HEK293 (cell line): ENCODE data around the gene STON2.

Experiments used
- BCL6B ChIP-seq: fragments of 450-650 bp; formaldehyde crosslinking; IDR thresholded peaks from 2 replicates; pipeline ENCODE4 v1.5.1; 2017; ENCODE audit warnings: missing biosample characterization, missing genetic modification characterization
- FEZF1 ChIP-seq: fragments of 450-650 bp; formaldehyde crosslinking; IDR thresholded peaks from 2 replicates; pipeline ENCODE4 v1.5.1; 2016; ENCODE audit warnings: missing biosample characterization, missing genetic modification characterization
- HOXD13 ChIP-seq: sonication (generic); formaldehyde crosslinking; IDR thresholded peaks from 2 replicates; pipeline ENCODE4 v1.8.0; 2022; ENCODE audit warnings: missing genetic modification reagents, borderline replicate concordance
- KLF8 ChIP-seq: fragments of 450-650 bp; formaldehyde crosslinking; IDR thresholded peaks from 2 replicates; pipeline ENCODE4 v1.5.1; 2016; ENCODE audit warnings: missing biosample characterization, missing genetic modification characterization
- MZF1 ChIP-seq: fragments of 450-650 bp; formaldehyde crosslinking; IDR thresholded peaks from 2 replicates; pipeline ENCODE4 v1.5.1; 2017; ENCODE audit warnings: missing biosample characterization, missing genetic modification characterization, borderline replicate concordance
- PATZ1 ChIP-seq: fragments of 450-650 bp; formaldehyde crosslinking; IDR thresholded peaks from 2 replicates; pipeline ENCODE4 v1.5.1; 2016; ENCODE audit warnings: missing biosample characterization, missing genetic modification characterization
- SP2 ChIP-seq: fragments of 450-650 bp; formaldehyde crosslinking; IDR thresholded peaks from 2 replicates; pipeline ENCODE4 v1.5.1; 2016; ENCODE audit warnings: missing biosample characterization, missing genetic modification characterization
- ZBTB10 ChIP-seq: fragments of 450-650 bp; formaldehyde crosslinking; IDR thresholded peaks from 2 replicates; pipeline ENCODE4 v1.5.1; 2016; ENCODE audit warnings: missing biosample characterization, missing genetic modification characterization
- ZBTB17 ChIP-seq: fragments of 450-650 bp; formaldehyde crosslinking; IDR thresholded peaks from 2 replicates; pipeline ENCODE4 v1.5.1; 2016; ENCODE audit warnings: missing biosample characterization, missing genetic modification characterization
- ZFP37 ChIP-seq: fragments of 450-650 bp; formaldehyde crosslinking; IDR thresholded peaks from 2 replicates; pipeline ENCODE4 v1.5.1; 2016; ENCODE audit warnings: missing biosample characterization, missing genetic modification characterization
- ZNF114 ChIP-seq: fragments of 450-650 bp; formaldehyde crosslinking; IDR thresholded peaks from 2 replicates; pipeline ENCODE4 v1.5.0; 2017; ENCODE audit warnings: missing biosample characterization, missing genetic modification characterization
- ZNF19 ChIP-seq: fragments of 450-650 bp; formaldehyde crosslinking; IDR thresholded peaks from 2 replicates; pipeline ENCODE4; 2016; ENCODE audit warnings: missing biosample characterization, missing genetic modification characterization, low read depth
- ZNF248 ChIP-seq: fragments of 450-650 bp; formaldehyde crosslinking; IDR thresholded peaks from 2 replicates; pipeline ENCODE4 v1.5.1; 2017; ENCODE audit warnings: missing biosample characterization, missing genetic modification characterization
- ZNF266 ChIP-seq: fragments of 450-650 bp; formaldehyde crosslinking; IDR thresholded peaks from 2 replicates; pipeline ENCODE4 v1.5.1; 2016; ENCODE audit warnings: missing biosample characterization, missing genetic modification characterization, low read depth
- ZNF394 ChIP-seq: fragments of 450-650 bp; formaldehyde crosslinking; IDR thresholded peaks from 2 replicates; pipeline ENCODE4 v1.5.1; 2016; ENCODE audit warnings: missing biosample characterization, missing genetic modification characterization, mild to moderate bottlenecking, moderate library complexity, borderline replicate concordance
- ZNF426 ChIP-seq: fragments of 450-650 bp; formaldehyde crosslinking; IDR thresholded peaks from 2 replicates; pipeline ENCODE4 v1.5.1; 2017; ENCODE audit warnings: missing biosample characterization, missing genetic modification characterization, mild to moderate bottlenecking, inconsistent platforms, moderate library complexity
- ZNF513 ChIP-seq: fragments of 450-650 bp; IDR thresholded peaks from 2 replicates; pipeline ENCODE4 v1.5.1; 2018; ENCODE audit warnings: missing biosample characterization, missing genetic modification characterization
- ZNF529 ChIP-seq: fragments of 450-650 bp; formaldehyde crosslinking; IDR thresholded peaks from 2 replicates; pipeline ENCODE4 v1.5.1; 2017; ENCODE audit warnings: missing genetic modification characterization, missing biosample characterization; ENCODE audit not compliant: insufficient replicate concordance
- ZNF530 ChIP-seq: fragments of 450-650 bp; formaldehyde crosslinking; IDR thresholded peaks from 2 replicates; pipeline ENCODE4 v1.5.1; 2016; ENCODE audit warnings: low read depth, missing biosample characterization, missing genetic modification characterization
- ZNF560 ChIP-seq: fragments of 450-650 bp; formaldehyde crosslinking; IDR thresholded peaks from 2 replicates; pipeline ENCODE4 v1.5.1; 2017; ENCODE audit warnings: missing biosample characterization, missing genetic modification characterization, borderline replicate concordance
- ZNF596 ChIP-seq: fragments of 450-650 bp; IDR thresholded peaks from 2 replicates; pipeline ENCODE4 v1.5.0; 2018; ENCODE audit warnings: missing biosample characterization, mild to moderate bottlenecking, missing genetic modification characterization, moderate library complexity
- ZNF600 ChIP-seq: fragments of 450-650 bp; formaldehyde crosslinking; IDR thresholded peaks from 2 replicates; pipeline ENCODE4 v1.5.1; 2016; ENCODE audit warnings: missing biosample characterization, missing genetic modification characterization
- ZNF645 ChIP-seq: fragments of 450-650 bp; formaldehyde crosslinking; IDR thresholded peaks from 2 replicates; pipeline ENCODE4; 2016; ENCODE audit warnings: missing biosample characterization, missing genetic modification characterization
- ZNF670 ChIP-seq: fragments of 450-650 bp; formaldehyde crosslinking; IDR thresholded peaks from 2 replicates; pipeline ENCODE4 v1.5.1; 2016; ENCODE audit warnings: missing biosample characterization, missing genetic modification characterization, low read depth
- ZNF701 ChIP-seq: fragments of 450-650 bp; formaldehyde crosslinking; IDR thresholded peaks from 2 replicates; pipeline ENCODE4 v1.5.1; 2016; ENCODE audit warnings: missing biosample characterization, missing genetic modification characterization
- ZNF76 ChIP-seq: fragments of 450-650 bp; formaldehyde crosslinking; IDR thresholded peaks from 2 replicates; pipeline ENCODE4; 2016; ENCODE audit warnings: low read depth, missing biosample characterization, missing genetic modification characterization, borderline replicate concordance

STON2 gene

GRCh38 chr14:81436296-81437138 is 36.4 kb upstream of the STON2 start (continued):
- TF ChIP-seq PATZ1 (tag by site-specific recombination) (peak; percentile 48), ZNF670 (tag by site-specific recombination) (no peak), ZNF76 (tag by site-specific recombination) (no peak), HOXD13 (no peak), ZNF266 (tag by site-specific recombination) (no peak), ZNF529 (tag by site-specific recombination) (no peak), ZNF114 (tag by site-specific recombination) (no peak), ZNF19 (tag by site-specific recombination) (no peak), ZNF426 (tag by site-specific recombination) (no peak), ZNF530 (tag by site-specific recombination) (no peak), ZNF394 (tag by site-specific recombination) (no peak), ZNF701 (tag by site-specific recombination) (no peak), KLF8 (tag by site-specific recombination) (no peak), ZNF596 (peak; percentile 30; the same call in 1 of the 2 replicates), FEZF1 (tag by site-specific recombination) (no peak), ZNF600 (tag by site-specific recombination) (no peak), ZBTB17 (tag by site-specific recombination) (peak; percentile 89), ZNF560 (tag by site-specific recombination) (no peak), ZNF248 (no peak), MZF1 (tag by site-specific recombination) (no peak), ZBTB10 (peak; percentile 49; the same call in 1 of the 2 replicates), SP2 (peak; percentile 28; the same call in 1 of the 2 replicates), ZNF513 (tag by site-specific recombination) (no peak), ZFP37 (tag by site-specific recombination) (0 out of 2 replicates have a peak, but pooled peaks have one; percentile 31), BCL6B (tag by site-specific recombination) (no peak), ZNF645 (tag by site-specific recombination) (no peak)
